Stomach (tissue), 4 donors: ENCODE measurements around the gene SLC10A3.

Source experiments
- CTCF ChIP-seq, 7 experiments: fragments of 450-650 bp in 4 of 7; fragments of 200-600 bp in 3 of 7; sonication (generic) in 3 of 7; IDR thresholded peaks; one replicate each; pipeline ENCODE4 v1.5.1; 2016 to 2019; ENCODE audit warnings: antibody characterized with exemption in 7 of 7, control low read depth in 2 of 7, mild to moderate bottlenecking in 1 of 7
- EP300 ChIP-seq: sonication (generic); formaldehyde crosslinking; IDR thresholded peaks from one replicate; pipeline ENCODE4 v1.6.1; 2017; ENCODE audit warnings: antibody characterized with exemption
- POLR2AphosphoS5 ChIP-seq, 3 donors: sonication (generic); formaldehyde crosslinking; IDR thresholded peaks; one replicate each; pipeline ENCODE4 v1.6.1; 2016; ENCODE audit warnings: antibody characterized with exemption in 3 of 3

- no peak for TF ChIP-seq CTCF (IDR thresholded peaks at IDR 0.05)
- TF ChIP-seq EP300 = no peak
- TF ChIP-seq POLR2AphosphoS5 (IDR thresholded peaks at IDR 0.05) = no peak
Measured at GRCh38 chrX:154509455-154509854, 19.0 kb upstream of the SLC10A3 start.
